ENCODE data around the gene AIRE. TPM values are rescaled to one million over a fixed set of nuclear protein-coding genes. Genes with fewer than 3 reads are reported as not detected.

The AIRE gene
- total RNA-seq, 1 donor from 2014 or later, result not detected

DNA sequence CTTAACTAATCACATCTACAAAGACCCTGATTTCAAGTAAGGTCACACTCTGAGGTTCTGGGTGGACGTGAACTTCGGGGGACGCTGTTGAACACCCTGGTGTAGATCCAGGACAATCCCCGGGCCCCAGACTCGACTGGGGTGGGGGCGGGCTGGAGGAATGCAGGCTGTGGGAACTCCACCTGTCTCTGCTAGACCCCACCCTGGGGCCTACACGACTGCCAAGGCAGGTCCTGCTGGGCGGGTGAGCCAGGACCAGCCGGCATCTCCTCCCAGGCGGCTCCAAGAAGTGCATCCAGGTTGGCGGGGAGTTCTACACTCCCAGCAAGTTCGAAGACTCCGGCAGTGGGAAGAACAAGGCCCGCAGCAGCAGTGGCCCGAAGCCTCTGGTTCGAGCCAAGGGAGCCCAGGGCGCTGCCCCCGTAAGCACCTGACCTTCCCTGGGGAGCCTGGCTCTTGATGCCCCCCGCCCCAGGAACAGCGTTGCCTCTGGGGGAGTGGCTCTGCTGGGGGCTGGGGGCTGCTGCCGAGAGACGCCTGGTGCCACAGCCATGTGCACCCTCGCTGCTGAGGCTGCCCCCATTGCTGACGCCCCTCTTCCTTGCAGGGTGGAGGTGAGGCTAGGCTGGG lies 3.8 kb downstream of the AIRE start:
- H3K27ac Mint-ChIP-seq, result no peak overlapping the region
- H3K4me3 Mint-ChIP-seq (ENCODE audit: low read depth), result no peak overlapping the region
- no peak for DNase-seq (ENCODE audit: low spot score, unreplicated experiment)
- TF ChIP-seq, protein P1, sequence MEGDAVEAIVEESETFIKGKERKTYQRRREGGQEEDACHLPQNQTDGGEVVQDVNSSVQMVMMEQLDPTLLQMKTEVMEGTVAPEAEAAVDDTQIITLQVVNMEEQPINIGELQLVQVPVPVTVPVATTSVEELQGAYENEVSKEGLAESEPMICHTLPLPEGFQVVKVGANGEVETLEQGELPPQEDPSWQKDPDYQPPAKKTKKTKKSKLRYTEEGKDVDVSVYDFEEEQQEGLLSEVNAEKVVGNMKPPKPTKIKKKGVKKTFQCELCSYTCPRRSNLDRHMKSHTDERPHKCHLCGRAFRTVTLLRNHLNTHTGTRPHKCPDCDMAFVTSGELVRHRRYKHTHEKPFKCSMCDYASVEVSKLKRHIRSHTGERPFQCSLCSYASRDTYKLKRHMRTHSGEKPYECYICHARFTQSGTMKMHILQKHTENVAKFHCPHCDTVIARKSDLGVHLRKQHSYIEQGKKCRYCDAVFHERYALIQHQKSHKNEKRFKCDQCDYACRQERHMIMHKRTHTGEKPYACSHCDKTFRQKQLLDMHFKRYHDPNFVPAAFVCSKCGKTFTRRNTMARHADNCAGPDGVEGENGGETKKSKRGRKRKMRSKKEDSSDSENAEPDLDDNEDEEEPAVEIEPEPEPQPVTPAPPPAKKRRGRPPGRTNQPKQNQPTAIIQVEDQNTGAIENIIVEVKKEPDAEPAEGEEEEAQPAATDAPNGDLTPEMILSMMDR (IDR thresholded peaks at IDR 0.05; ENCODE audit: unreplicated experiment), result no peak
- H3K36me3 Mint-ChIP-seq (ENCODE audit: insufficient read depth), result no peaks in the 10 kb centered on the region
- peaks cover 9% of the 10 kb centered on the region for H3K27me3 Mint-ChIP-seq
- no peaks in the 10 kb centered on the region for H3K9me3 Mint-ChIP-seq (ENCODE audit: low read depth)
- no peaks in the 10 kb centered on the region for H3K4me1 Mint-ChIP-seq (ENCODE audit: low read depth)

DNA sequence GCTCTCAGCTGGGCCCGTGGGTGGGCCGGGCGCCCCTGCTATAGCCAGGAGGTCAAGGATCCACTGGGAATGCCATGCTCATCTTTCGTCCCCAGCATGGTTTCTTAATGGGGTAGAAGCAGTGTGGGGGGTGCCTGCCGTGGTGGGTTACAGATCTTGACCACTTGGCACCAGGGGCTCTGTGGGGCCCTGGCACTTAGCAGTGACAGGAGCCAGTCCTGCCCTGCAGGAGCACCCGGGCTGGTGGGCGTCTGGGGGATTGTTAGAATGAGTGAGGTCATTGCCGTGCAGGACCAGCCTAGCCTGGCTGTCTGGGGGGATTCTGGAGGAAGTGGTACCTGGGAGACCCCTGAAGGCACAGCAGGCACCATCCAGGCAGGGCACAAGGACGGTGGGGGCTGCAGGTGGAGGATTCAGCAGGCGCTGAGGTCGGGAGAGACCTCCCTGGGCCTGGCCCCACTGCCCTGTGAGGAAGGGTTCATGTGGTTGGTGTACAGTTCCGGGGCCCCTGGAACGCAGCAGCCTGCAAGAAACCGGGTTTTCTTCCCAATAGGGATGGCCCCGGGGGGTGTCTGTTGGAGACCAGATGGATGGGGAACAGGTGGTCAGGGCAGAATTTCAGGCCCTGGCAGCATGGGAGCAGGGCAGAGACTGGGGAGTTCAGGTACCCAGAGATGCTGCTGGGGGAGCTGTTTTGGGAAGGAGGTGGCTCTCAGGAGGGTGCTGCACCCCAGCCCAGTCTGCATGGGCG lies 4.8 kb downstream of the AIRE start:
- no peaks in the 10 kb centered on the region for H3K9me3 Mint-ChIP-seq (ENCODE audit: low read depth)
- H3K4me3 Mint-ChIP-seq (ENCODE audit: low read depth), result no peak overlapping the region
- no peaks in the 10 kb centered on the region for H3K4me1 Mint-ChIP-seq (ENCODE audit: low read depth)
- H3K27me3 Mint-ChIP-seq, result peaks cover 7% of the 10 kb centered on the region
- H3K27ac Mint-ChIP-seq, result peak overlapping the region; percentile 73
- no peak for DNase-seq (ENCODE audit: low spot score, unreplicated experiment)
- TF ChIP-seq, protein P1 (IDR thresholded peaks at IDR 0.05; ENCODE audit: unreplicated experiment), result no peak
- H3K36me3 Mint-ChIP-seq (ENCODE audit: insufficient read depth), result no peaks in the 10 kb centered on the region

- TF ChIP-seq, protein P1 (IDR thresholded peaks at IDR 0.05; ENCODE audit: unreplicated experiment), result no peak
- Mint-ChIP-seq H3K4me3 (ENCODE audit: low read depth) (no peak overlapping the region), H3K27ac (no peak overlapping the region), H3K4me1 (ENCODE audit: low read depth) (no peaks in the 10 kb centered on the region), H3K27me3 (peaks cover 7% of the 10 kb centered on the region), H3K9me3 (ENCODE audit: low read depth) (no peaks in the 10 kb centered on the region), H3K36me3 (ENCODE audit: insufficient read depth) (no peaks in the 10 kb centered on the region)
- no peak for DNase-seq (ENCODE audit: low spot score, unreplicated experiment)
Observed at GRCh38 chr21:44291078-44291935, 5.6 kb downstream of the AIRE start.

DNA sequence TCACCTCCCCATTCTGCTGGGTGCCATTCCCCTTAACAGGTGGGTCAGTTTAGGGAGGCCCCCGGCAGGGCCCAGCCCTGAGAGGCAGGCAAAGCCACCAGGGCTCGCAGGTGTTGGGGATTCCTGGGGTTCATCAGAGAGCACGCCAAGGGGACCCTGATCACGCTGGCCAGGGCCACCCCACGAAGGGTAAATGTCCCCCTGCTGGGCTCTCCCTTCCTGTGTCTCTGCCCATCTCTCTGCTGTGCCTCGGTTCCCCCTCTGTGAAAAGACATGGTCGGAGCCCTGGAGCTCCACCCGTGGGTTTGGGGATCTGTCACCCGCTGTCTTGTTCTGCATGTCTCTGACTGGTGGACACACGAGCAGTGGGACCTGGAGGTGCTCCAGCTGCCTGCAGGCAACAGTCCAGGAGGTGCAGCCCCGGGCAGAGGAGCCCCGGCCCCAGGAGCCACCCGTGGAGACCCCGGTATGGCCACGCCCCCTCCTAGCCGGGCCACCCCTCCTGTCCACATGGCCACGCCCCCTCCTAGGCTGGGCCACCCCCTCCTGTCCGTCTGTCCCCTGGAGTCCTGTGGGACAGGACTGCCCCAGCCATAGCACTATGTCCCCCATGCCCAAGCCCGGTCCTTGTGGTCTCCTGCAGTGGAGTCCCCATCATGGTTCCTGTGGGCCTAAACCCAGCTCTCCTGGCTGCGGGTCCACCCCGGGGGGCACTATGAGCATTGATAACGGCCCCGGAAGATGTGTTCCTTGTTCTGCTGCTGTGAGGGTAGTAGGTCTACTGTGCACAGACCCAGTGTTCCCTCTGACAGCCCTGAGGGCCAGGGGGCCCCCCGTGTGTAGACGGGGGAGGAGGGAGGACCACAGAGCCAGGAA lies 6.5 kb downstream of the AIRE start:
- H3K36me3 Mint-ChIP-seq (ENCODE audit: insufficient read depth), result no peaks in the 10 kb centered on the region
- no peaks in the 10 kb centered on the region for H3K4me1 Mint-ChIP-seq (ENCODE audit: low read depth)
- H3K27ac Mint-ChIP-seq, result no peak overlapping the region
- no peak overlapping the region for H3K4me3 Mint-ChIP-seq (ENCODE audit: low read depth)
- H3K27me3 Mint-ChIP-seq, result peaks cover 7% of the 10 kb centered on the region
- TF ChIP-seq, protein P1 (IDR thresholded peaks at IDR 0.05; ENCODE audit: unreplicated experiment), result no peak
- DNase-seq (ENCODE audit: low spot score, unreplicated experiment), result no peak
- no peaks in the 10 kb centered on the region for H3K9me3 Mint-ChIP-seq (ENCODE audit: low read depth)

All from progenitor cell of endocrine pancreas (in vitro differentiated cells).